Activated CD4-positive, alpha-beta T cell treated with anti-CD3 and anti-CD28 coated beads, Interleukin-2, amount 50 U/mL, for 16 hours (primary cell): Measurements from ENCODE around the gene CEP131.
A peak's percentile ranks its signal among the peaks of the same experiment; 100 is the strongest.

Source experiments
- DNase-seq: peaks from one replicate; pipeline ENCODE4 v3.0.0-alpha.2; 2020

The CEP131 gene

GRCh38 chr17:81222906-81223761 is at the start of gene CEP131:
Gene CEP131, minus strand, starts transcription at chr17:81222965. Its CDS starts 2,909 bp downstream, at chr17:81220056.
- DNase-seq: peak; percentile 99

- DNase-seq: no peak
Observed at GRCh38 chr17:81271226-81271625, 48.5 kb upstream of the CEP131 start.

- no peak for DNase-seq
Observed at GRCh38 chr17:81270279-81270678, 47.5 kb upstream of the CEP131 start.

GRCh38 chr17:81267390-81268067 is 44.8 kb upstream of the CEP131 start:
- DNase-seq: no peak

- no peak for DNase-seq
Observed at GRCh38 chr17:81265576-81265975, 42.8 kb upstream of the CEP131 start.

- no peak for DNase-seq
Observed at GRCh38 chr17:81264640-81265039, 41.9 kb upstream of the CEP131 start.

- no peak for DNase-seq
Observed at GRCh38 chr17:81263371-81264181, 40.8 kb upstream of the CEP131 start.

GRCh38 chr17:81261582-81262336 is 39.0 kb upstream of the CEP131 start:
- DNase-seq: no peak

- DNase-seq: no peak
Observed at GRCh38 chr17:81261096-81261495, 38.3 kb upstream of the CEP131 start.

- DNase-seq: no peak
Observed at GRCh38 chr17:81260641-81261040, 37.9 kb upstream of the CEP131 start.

GRCh38 chr17:81260171-81260570 is 37.4 kb upstream of the CEP131 start:
- DNase-seq: no peak

- DNase-seq: no peak
Observed at GRCh38 chr17:81259058-81259605, 36.4 kb upstream of the CEP131 start.

- DNase-seq: no peak
Observed at GRCh38 chr17:81258292-81258691, 35.5 kb upstream of the CEP131 start.

- no peak for DNase-seq
Observed at GRCh38 chr17:81257533-81257932, 34.8 kb upstream of the CEP131 start.

- DNase-seq: no peak
Observed at GRCh38 chr17:81256616-81257015, 33.9 kb upstream of the CEP131 start.

GRCh38 chr17:81254955-81255717 is 32.4 kb upstream of the CEP131 start:
- DNase-seq: no peak

- DNase-seq: peak; percentile 57
Observed at GRCh38 chr17:81253358-81254131, 30.8 kb upstream of the CEP131 start.

GRCh38 chr17:81252987-81253329 is 30.2 kb upstream of the CEP131 start:
- no peak for DNase-seq

GRCh38 chr17:81252326-81252986 is 29.7 kb upstream of the CEP131 start:
- no peak for DNase-seq

GRCh38 chr17:81251709-81252301 is 29.0 kb upstream of the CEP131 start:
- no peak for DNase-seq
